NCI-H1436 treated with DMSO at 0.1 percent for 48 hours (cell line): ENCODE data around the gene FLT1.

Experiments
- DNase-seq: peaks from one replicate; lab custom pipeline; 2025; lab: John Stamatoyannopoulos, UW

FLT1 gene

DNA sequence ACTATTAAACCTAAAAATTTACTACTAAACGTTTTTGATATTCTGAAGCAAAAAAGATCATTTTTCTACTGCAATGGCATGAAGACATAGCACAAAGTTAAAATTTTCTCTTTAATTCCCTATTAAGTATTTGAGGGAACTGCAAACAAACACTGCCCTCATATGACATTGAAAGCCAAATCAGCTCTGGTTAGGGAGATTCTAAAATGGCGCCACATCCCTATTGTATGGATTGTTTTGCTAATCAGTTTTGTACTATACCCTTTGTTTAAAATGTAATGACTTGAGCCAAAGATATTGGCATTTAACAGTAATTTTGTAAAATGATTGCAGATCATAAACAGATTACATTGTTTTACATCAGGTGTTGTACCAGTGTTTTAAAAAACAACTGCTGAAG is 65.8 kb downstream of the FLT1 start:
- DNase-seq = no peak

GRCh38 chr13:28426381-28426780 is 68.5 kb downstream of the FLT1 start:
- DNase-seq = no peak

- DNase-seq = no peak
Measured at GRCh38 chr13:28425793-28426192, 69.1 kb downstream of the FLT1 start.

DNA sequence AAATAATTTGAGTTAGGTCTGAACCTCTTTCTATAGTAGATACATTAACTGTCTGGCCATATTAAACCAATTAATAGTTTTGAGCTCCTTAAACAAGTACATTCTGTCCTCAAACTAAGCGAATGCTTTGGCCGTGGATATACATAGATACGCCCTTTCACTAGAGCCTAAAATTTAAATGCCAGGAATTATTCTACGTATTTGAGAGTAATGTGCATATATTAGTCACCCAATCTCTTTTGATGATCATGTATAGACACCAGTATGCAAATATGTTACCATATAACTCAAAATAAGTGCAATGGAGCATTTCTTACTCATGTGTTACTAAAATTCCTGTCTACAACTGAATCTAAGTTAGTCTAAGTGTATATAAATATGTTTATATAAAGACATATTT is 70.4 kb downstream of the FLT1 start:
- DNase-seq = no peak

DNA sequence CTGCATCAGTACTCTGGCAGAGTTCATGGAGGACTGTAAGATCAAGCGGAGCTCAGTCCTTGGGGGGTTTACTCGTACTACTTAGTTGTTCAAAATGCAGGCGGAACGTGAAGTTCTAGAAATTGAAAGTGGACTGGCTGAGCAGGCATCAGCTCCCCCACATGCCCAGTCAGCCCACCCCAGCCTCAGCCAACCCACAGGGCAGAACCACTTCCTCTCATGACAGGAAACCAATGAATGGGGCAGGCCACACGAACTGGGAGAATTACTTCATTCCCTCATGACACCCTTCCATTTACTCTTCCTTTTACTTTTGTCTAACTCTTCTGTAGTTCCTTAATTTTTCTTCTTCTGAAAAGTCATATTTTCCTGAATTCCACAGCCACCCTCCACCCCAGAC is 71.9 kb downstream of the FLT1 start:
- DNase-seq = no peak

DNA sequence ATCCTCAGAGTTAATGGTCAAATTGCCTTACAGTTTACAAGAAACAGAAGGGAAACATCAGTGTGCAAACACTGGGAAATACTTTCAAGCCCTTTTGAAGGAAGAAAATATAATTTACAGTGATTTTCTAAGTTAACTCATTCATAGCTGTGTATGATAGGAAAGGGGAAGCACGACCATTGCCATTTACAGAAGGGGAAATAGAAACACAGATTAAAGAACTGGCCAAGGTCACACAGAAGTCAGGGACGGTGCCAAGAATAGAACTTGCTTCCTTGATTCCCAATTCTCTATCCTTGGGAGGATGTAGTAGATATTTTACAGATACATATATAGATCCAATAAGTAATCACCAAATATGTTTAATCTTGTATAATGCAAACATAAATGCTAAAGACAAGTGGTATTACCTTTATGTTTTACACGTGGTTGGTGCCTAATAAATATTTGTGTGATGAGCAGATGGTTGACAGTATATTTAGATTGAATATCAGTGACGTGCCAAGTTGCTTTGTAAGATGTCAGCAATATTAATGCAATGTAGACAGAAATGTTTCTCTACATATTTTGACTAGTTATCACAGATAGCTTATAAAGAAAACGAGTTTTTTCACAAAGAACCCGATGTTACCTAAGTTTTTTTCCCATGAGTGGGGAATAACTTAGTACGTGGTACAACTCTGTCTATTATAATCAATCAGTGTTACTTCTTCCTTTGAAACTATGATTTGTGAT is 73.1 kb downstream of the FLT1 start:
- DNase-seq = no peak

DNA sequence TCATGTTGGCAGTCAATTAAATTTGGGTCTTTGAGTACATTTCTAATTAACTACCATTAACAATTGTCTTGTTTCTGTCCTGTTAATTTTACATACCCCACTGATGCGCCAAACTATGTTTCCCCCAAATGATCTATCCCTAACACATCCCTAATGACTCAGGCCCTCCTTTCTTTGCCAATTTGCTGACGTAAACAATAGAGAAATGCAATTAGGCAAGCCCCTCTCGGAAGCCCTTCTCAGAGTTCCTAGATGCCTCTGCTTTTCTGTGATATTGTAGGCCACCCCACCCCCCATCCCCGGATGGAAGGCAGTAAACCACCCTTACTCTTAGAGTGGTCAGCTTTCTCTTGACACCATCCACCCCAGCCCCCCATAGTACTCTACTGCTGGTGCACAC is 74.2 kb downstream of the FLT1 start:
- no peak for DNase-seq

GRCh38 chr13:28415994-28416421 is 78.9 kb downstream of the FLT1 start:
- DNase-seq = no peak

- no peak for DNase-seq
Measured at GRCh38 chr13:28413999-28414398, 80.9 kb downstream of the FLT1 start.

DNA sequence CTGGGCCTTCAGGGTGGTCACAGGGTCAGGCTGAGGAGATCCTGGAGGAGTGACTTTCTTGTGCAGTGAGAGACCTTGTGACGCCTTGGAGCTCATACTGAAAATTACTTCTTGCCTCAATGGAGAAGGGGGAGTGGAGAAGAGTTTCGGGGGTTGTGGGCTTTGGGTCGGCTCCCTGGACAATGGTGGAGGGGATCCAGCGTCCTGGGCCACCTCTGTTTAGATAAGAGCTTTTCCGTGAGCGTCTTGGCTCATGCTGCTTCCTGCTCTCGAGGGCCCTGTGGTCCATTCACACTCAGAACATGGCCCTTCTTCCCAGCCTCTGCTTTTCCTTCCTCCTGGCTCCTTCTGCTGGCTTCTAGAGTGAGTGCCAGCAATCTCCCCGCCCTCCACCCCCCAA is 81.9 kb downstream of the FLT1 start:
- no peak for DNase-seq

DNA sequence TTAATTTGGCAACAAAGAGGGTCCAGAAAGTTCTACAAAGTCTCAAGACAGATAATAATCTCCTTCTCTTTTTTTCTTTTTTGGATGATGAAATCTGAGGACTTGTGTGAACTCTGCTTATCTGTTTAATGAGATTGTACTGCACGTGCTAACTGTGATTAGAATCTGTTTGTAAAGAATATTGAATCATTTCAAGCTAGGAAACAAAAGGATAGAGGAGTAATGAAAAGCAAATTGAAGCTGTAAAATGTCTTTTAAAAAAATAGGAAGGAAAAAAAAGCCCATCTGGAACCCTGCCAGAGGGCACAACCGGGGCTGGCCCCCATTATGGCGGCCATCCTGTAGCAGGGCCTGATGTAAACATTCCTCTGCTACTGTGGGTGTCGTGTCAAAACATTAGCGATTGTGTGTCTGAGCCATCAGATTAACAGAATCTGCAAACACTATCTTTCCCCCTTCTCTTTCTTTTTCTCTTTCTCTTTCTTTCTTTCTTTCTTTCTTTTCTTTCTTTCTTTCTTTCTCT is 83.0 kb downstream of the FLT1 start:
- no peak for DNase-seq

GRCh38 chr13:28410096-28410495 is 84.8 kb downstream of the FLT1 start:
- DNase-seq = no peak

DNA sequence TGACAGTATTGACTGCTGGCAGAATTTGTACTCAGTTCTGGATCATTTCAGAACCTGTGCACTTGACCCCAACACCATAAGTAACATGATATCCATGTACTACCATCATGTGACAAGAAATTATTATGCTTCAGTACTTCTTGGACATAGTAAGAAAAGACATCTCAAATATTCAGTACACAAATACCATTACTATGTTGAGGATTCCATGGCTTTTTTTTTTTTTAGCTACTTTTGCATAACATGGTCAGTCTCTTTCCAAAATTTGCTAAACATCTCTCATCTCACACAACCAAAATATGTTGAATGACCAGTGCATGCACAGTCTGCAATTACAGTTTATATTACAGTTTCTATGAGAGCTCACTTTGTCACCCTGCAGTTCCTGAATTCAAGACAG is 85.3 kb downstream of the FLT1 start:
- no peak for DNase-seq

DNA sequence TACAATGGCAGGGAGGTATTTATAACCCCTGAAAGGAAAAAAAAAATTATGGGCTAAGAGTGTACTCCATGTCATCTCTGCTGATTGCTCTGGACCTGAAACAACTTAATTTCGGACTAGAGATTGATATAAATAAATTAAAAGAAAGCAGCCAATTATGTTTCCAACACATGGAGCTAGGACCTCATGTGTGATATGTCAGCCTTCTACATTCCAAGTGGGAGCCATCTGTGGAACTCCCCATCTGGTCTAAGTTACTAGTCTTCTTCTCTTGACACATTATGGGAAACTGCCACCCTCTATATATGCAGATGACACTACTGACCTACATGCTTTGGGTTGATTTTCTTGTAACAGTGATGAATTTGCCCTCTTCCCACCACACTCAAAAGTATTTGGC is 86.1 kb downstream of the FLT1 start:
- DNase-seq = no peak

DNA sequence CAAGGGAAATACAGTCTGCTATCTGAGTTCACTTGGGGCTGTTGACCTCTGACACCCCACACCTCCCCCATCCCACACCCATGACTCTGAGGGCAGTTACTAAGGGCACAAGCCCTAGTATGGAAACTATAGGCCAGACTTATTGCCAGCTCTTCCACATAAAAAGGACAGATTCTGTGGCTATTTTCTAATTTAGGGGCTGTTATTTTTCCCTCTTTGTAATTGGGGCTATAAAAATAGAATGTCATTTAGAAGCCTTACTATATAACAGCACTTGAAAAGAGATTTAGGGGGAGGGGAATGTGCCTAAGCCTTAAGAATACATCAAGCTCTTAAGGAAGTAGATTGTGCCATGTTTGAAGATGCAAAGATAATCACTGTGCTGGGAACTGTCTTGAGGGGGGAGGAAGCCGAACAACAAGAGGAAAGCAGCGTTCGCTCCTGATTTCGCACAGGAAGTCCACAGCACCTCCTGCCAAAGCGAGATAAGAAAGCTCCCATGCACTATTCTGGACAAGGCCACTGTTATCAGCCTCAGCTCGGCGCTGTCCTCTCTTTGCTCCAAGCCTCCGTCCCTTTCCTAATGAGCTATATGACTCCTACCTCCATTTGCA is 86.6 kb downstream of the FLT1 start:
- DNase-seq = no peak

- no peak for DNase-seq
Measured at GRCh38 chr13:28406733-28407266, 88.1 kb downstream of the FLT1 start.

GRCh38 chr13:28402057-28402381 is 92.9 kb downstream of the FLT1 start:
- DNase-seq = no peak

- DNase-seq = no peak
Measured at GRCh38 chr13:28401303-28402056, 93.4 kb downstream of the FLT1 start.

DNA sequence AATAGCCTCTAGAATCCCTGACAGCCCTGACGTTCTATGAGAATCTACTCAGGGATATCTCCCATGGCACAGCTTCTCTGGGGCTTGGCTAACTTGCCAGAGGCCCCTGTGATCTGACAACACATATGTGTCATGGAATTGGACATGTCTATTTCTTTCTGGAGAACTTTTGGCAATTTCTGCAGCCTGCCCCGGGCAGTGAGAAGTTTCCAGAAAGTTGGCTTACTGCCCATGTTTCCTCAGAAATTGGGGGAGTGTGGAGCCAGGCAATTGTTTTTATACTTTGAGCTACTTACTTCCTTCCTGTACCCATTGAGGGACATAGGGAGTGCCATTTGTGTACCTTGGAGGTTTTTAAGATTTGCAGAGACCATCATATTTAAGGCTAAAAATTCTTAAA is 98.9 kb downstream of the FLT1 start:
- no peak for DNase-seq

DNA sequence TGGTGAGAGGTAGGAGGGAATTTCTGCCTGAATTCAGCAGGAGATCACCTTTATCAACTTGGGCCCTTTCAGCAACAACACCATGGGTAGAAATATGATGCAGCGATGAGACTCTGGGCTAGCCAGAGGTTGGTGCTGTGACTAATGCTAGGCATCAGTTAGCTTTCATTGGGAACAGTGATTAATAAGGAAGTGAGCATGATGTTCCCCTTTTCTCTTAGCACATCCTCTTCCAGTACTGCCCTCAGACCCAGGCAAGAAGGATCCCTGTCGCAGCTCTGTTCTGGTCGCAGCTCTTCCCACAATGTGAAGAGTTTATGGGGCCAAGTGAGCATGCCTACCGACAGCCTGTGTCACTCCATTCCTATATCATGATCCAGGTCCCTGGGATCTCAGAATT is 100.5 kb downstream of the FLT1 start:
- no peak for DNase-seq

DNA sequence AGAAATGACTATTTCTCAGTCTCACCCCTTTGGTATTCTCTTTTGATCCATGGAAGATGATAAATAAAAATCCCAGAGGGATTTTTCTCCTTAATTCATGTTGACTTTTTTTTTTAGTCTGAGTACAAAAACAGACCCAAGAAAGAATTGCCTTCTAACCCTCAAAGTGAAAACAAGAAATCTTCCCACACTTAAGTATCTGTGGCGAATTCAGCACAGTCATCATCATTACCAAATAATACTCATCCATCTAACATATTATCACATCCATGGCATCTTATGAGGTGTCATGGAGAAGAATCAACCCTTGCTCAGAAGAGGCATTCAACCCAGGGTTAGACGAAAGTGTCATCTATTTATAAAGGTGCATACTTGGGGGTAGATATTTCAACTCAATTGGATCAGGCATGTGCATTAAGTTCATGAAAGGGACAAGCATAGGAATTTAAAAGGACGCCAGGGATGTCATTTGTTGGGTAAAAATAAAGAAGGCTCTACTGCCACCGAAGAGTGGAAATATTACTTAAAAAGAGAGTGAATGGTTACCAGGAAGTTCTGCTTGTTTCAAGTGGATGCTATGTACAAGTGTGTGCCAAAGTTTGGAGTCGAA is 101.9 kb downstream of the FLT1 start:
- no peak for DNase-seq

- no peak for DNase-seq
Measured at GRCh38 chr13:28392428-28392827, 102.5 kb downstream of the FLT1 start.
